Urinary bladder (tissue), 4 donors: ENCODE results near the gene SLC19A1. TPM values are rescaled to one million over a fixed set of nuclear protein-coding genes. Genes with fewer than 3 reads are reported as not detected.

Experiments
- DNase-seq: peaks from one replicate; pipeline ENCODE4 v3.0.0-alpha.2; 2015; ENCODE audit errors: extremely low spot score
- H3K27ac ChIP-seq: one replicate; pipeline ENCODE4 v1.5.1; 2013; ENCODE audit warnings: low read depth, mild to moderate bottlenecking, moderate library complexity
- H3K36me3 ChIP-seq: one replicate; pipeline ENCODE4 v1.6.1; 2013; ENCODE audit warnings: mild to moderate bottlenecking, moderate library complexity; ENCODE audit not compliant: insufficient read depth
- H3K4me1 ChIP-seq: one replicate; pipeline ENCODE4 v1.6.1; 2013; ENCODE audit warnings: mild to moderate bottlenecking, moderate library complexity; ENCODE audit not compliant: insufficient read depth
- H3K4me3 ChIP-seq: one replicate; pipeline ENCODE4 v1.5.1; 2013; ENCODE audit warnings: low read depth, low read length
- WGBS: extraction: QIAGEN DNeasy Blood & Tissue Kit; methylation state at CpG from one replicate; pipeline ENCODE4 v1.1.7; 2013; 5-methylcytosine and 5-hydroxymethylcytosine counted together
- polyA plus RNA-seq: library from polyadenylated mRNA; stranded (reverse); fragments of 200-250 nt; gene quantifications from one replicate; pipeline ENCODE4 v1.2.3, GENCODE V29; 2013
- total RNA-seq: library from RNA; depleted of rRNA; stranded (reverse); fragments of >200 nt; gene quantifications from one replicate; pipeline ENCODE4 v1.2.3, GENCODE V29; 2014
- donor health status: healthy with polysubstance abuse.
- donor health status: healthy.

SLC19A1 gene
- total and polyA plus RNA-seq, 2 donors, result 4.2 to 7.5 TPM

- Histone ChIP-seq H3K36me3 (no peaks in the 10 kb centered on the region), H3K27ac (peak overlapping the region; percentile 31), H3K4me3 (no peak overlapping the region), H3K4me1 (no peaks in the 10 kb centered on the region)
- WGBS, result 80% methylated on average over 24 of the region's 24 CpGs
- DNase-seq, result no peak
Measured at GRCh38 chr21:45469273-45470086, 72.8 kb downstream of the SLC19A1 start.

GRCh38 chr21:45468971-45469272 is 73.3 kb downstream of the SLC19A1 start:
- no peak overlapping the region for H3K27ac ChIP-seq
- H3K4me3 ChIP-seq, result no peak overlapping the region
- H3K4me1 ChIP-seq, result no peaks in the 10 kb centered on the region
- H3K36me3 ChIP-seq, result no peaks in the 10 kb centered on the region
- no peak for DNase-seq
- 95% methylated on average over 14 of the region's 14 CpGs for WGBS

- Histone ChIP-seq H3K36me3 (no peaks in the 10 kb centered on the region), H3K4me1 (no peaks in the 10 kb centered on the region), H3K4me3 (no peak overlapping the region), H3K27ac (no peak overlapping the region)
- WGBS, result 91% methylated on average over 45 of the region's 45 CpGs
- no peak for DNase-seq
Measured at GRCh38 chr21:45468051-45468970, 73.9 kb downstream of the SLC19A1 start.

- no peaks in the 10 kb centered on the region for H3K36me3 ChIP-seq
- H3K27ac ChIP-seq, result no peak overlapping the region
- 92% methylated on average over 25 of the region's 25 CpGs for WGBS
- no peak for DNase-seq
- H3K4me3 ChIP-seq, result no peak overlapping the region
- H3K4me1 ChIP-seq, result no peaks in the 10 kb centered on the region
Measured at GRCh38 chr21:45467221-45467779, 74.9 kb downstream of the SLC19A1 start.

- WGBS, result 92% methylated on average over 30 of the region's 30 CpGs
- Histone ChIP-seq H3K4me1 (no peaks in the 10 kb centered on the region), H3K4me3 (no peak overlapping the region), H3K27ac (no peak overlapping the region), H3K36me3 (no peaks in the 10 kb centered on the region)
- DNase-seq, result no peak
Measured at GRCh38 chr21:45466330-45467220, 75.7 kb downstream of the SLC19A1 start.

GRCh38 chr21:45465611-45466329 is 76.5 kb downstream of the SLC19A1 start:
- H3K4me1 ChIP-seq, result no peaks in the 10 kb centered on the region
- WGBS, result 91% methylated on average over 27 of the region's 27 CpGs
- no peaks in the 10 kb centered on the region for H3K36me3 ChIP-seq
- no peak for DNase-seq
- H3K27ac ChIP-seq, result no peak overlapping the region
- H3K4me3 ChIP-seq, result no peak overlapping the region

- Histone ChIP-seq H3K36me3 (no peaks in the 10 kb centered on the region), H3K27ac (no peak overlapping the region), H3K4me3 (no peak overlapping the region), H3K4me1 (no peaks in the 10 kb centered on the region)
- DNase-seq, result no peak
- 64% methylated on average over 16 of the region's 16 CpGs for WGBS
Measured at GRCh38 chr21:45465105-45465504, 77.1 kb downstream of the SLC19A1 start.

- Histone ChIP-seq H3K36me3 (no peaks in the 10 kb centered on the region), H3K27ac (no peak overlapping the region), H3K4me1 (no peaks in the 10 kb centered on the region), H3K4me3 (no peak overlapping the region)
- 93% methylated on average over 5 of the region's 5 CpGs for WGBS
- no peak for DNase-seq
Measured at GRCh38 chr21:45464309-45464708, 77.9 kb downstream of the SLC19A1 start.

- no peak for DNase-seq
- H3K4me3 ChIP-seq, result no peak overlapping the region
- H3K36me3 ChIP-seq, result no peaks in the 10 kb centered on the region
- 95% methylated on average over 7 of the region's 7 CpGs for WGBS
- H3K27ac ChIP-seq, result no peak overlapping the region
- no peaks in the 10 kb centered on the region for H3K4me1 ChIP-seq
Measured at GRCh38 chr21:45463871-45464270, 78.4 kb downstream of the SLC19A1 start.

- no peak overlapping the region for H3K4me3 ChIP-seq
- no peaks in the 10 kb centered on the region for H3K4me1 ChIP-seq
- no peak for DNase-seq
- H3K36me3 ChIP-seq, result no peaks in the 10 kb centered on the region
- no peak overlapping the region for H3K27ac ChIP-seq
Measured at GRCh38 chr21:45461806-45462341, 80.4 kb downstream of the SLC19A1 start.

- Histone ChIP-seq H3K27ac (no peak overlapping the region), H3K4me3 (no peak overlapping the region), H3K4me1 (no peaks in the 10 kb centered on the region), H3K36me3 (no peaks in the 10 kb centered on the region)
- no peak for DNase-seq
- WGBS, result 95% methylated on average over 5 of the region's 5 CpGs
Measured at GRCh38 chr21:45461369-45461750, 80.9 kb downstream of the SLC19A1 start.

GRCh38 chr21:45460611-45461368 is 81.5 kb downstream of the SLC19A1 start:
- no peak for DNase-seq
- H3K36me3 ChIP-seq, result no peaks in the 10 kb centered on the region
- H3K4me3 ChIP-seq, result no peak overlapping the region
- 73% methylated on average over 9 of the region's 9 CpGs for WGBS
- no peaks in the 10 kb centered on the region for H3K4me1 ChIP-seq
- no peak overlapping the region for H3K27ac ChIP-seq
